HS-27A (cell line): Measurements from ENCODE around the gene NHSL2.

Experiments used
- DNase-seq: peaks from one replicate; pipeline ENCODE4 v3.0.0-alpha.2; 2012; ENCODE audit warnings: low read depth, missing footprints

NHSL2 gene

GRCh38 chrX:72110051-72110875, 199.6 kb downstream of the NHSL2 start:
- DNase-seq: no peak

GRCh38 chrX:72110876-72111708, 200.4 kb downstream of the NHSL2 start:
- no peak for DNase-seq

- no peak for DNase-seq
These were observed 202.8 kb downstream of the NHSL2 start for GRCh38 chrX:72113461-72113860.

GRCh38 chrX:72114306-72114705, 203.7 kb downstream of the NHSL2 start:
- no peak for DNase-seq

- no peak for DNase-seq
These were observed 204.2 kb downstream of the NHSL2 start for GRCh38 chrX:72114807-72115206.

GRCh38 chrX:72115380-72115779, 204.7 kb downstream of the NHSL2 start:
- DNase-seq: no peak

- DNase-seq: no peak
These were observed 207.1 kb downstream of the NHSL2 start for GRCh38 chrX:72117636-72118210.

- no peak for DNase-seq
These were observed 210.2 kb downstream of the NHSL2 start for GRCh38 chrX:72120837-72121236.

- no peak for DNase-seq
These were observed 210.7 kb downstream of the NHSL2 start for GRCh38 chrX:72121383-72121782.

- no peak for DNase-seq
These were observed 212.1 kb downstream of the NHSL2 start for GRCh38 chrX:72122621-72123337.

- no peak for DNase-seq
These were observed 213.0 kb downstream of the NHSL2 start for GRCh38 chrX:72123471-72124185.

GRCh38 chrX:72124540-72125201, 214.0 kb downstream of the NHSL2 start:
- no peak for DNase-seq

- DNase-seq: no peak
These were observed 214.8 kb downstream of the NHSL2 start for GRCh38 chrX:72125331-72126047.

- no peak for DNase-seq
These were observed 215.4 kb downstream of the NHSL2 start for GRCh38 chrX:72126048-72126415.

GRCh38 chrX:72126539-72127140, 216.0 kb downstream of the NHSL2 start:
- peak; percentile 29 for DNase-seq

GRCh38 chrX:72127332-72127731, 216.7 kb downstream of the NHSL2 start:
- DNase-seq: no peak

- no peak for DNase-seq
These were observed 217.7 kb downstream of the NHSL2 start for GRCh38 chrX:72128183-72128834.

GRCh38 chrX:72128881-72129280, 218.2 kb downstream of the NHSL2 start:
- no peak for DNase-seq

- DNase-seq: no peak
These were observed 219.0 kb downstream of the NHSL2 start for GRCh38 chrX:72129661-72130060.
